ENCODE results near the gene KCNMB3.
"Not testable (repeated sequence)": the region's sequence is repeated elsewhere in the genome, so short reads cannot be mapped to it uniquely, and the experiment has no call there.

Gene KCNMB3

GRCh38 chr3:179224584-179224983 lies 26.3 kb downstream of the KCNMB3 start:
- Histone ChIP-seq H3K27ac (no peak overlapping the region), H3K4me3 (ENCODE audit: low read depth, low read length) (no peak overlapping the region), H3K9ac (no peak overlapping the region), H3K36me3 (ENCODE audit: control insufficient read depth, insufficient read depth, low read length) (no peaks in the 10 kb centered on the region), H2AFZ (no peak overlapping the region), H3K79me2 (no peaks in the 10 kb centered on the region), H3K27me3 (ENCODE audit: control insufficient read depth, insufficient read depth, low read length) (no peaks in the 10 kb centered on the region), H3K4me2 (ENCODE audit: low read length) (no peak overlapping the region), H3K4me1 (no peaks in the 10 kb centered on the region), H3K9me3 (ENCODE audit: control insufficient read depth, low read length) (no peaks in the 10 kb centered on the region)
- TF ChIP-seq, protein P1, sequence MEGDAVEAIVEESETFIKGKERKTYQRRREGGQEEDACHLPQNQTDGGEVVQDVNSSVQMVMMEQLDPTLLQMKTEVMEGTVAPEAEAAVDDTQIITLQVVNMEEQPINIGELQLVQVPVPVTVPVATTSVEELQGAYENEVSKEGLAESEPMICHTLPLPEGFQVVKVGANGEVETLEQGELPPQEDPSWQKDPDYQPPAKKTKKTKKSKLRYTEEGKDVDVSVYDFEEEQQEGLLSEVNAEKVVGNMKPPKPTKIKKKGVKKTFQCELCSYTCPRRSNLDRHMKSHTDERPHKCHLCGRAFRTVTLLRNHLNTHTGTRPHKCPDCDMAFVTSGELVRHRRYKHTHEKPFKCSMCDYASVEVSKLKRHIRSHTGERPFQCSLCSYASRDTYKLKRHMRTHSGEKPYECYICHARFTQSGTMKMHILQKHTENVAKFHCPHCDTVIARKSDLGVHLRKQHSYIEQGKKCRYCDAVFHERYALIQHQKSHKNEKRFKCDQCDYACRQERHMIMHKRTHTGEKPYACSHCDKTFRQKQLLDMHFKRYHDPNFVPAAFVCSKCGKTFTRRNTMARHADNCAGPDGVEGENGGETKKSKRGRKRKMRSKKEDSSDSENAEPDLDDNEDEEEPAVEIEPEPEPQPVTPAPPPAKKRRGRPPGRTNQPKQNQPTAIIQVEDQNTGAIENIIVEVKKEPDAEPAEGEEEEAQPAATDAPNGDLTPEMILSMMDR (IDR thresholded peaks at IDR 0.05), result no peak

GRCh38 chr3:179223548-179223947 lies 27.4 kb downstream of the KCNMB3 start:
- Histone ChIP-seq H3K27ac (no peak overlapping the region), H3K36me3 (ENCODE audit: control insufficient read depth, insufficient read depth, low read length) (no peaks in the 10 kb centered on the region), H3K79me2 (no peaks in the 10 kb centered on the region), H3K4me3 (ENCODE audit: low read depth, low read length) (no peak overlapping the region), H3K9ac (no peak overlapping the region), H3K27me3 (ENCODE audit: control insufficient read depth, insufficient read depth, low read length) (no peaks in the 10 kb centered on the region), H2AFZ (no peak overlapping the region), H3K4me2 (ENCODE audit: low read length) (no peak overlapping the region), H3K4me1 (no peaks in the 10 kb centered on the region), H3K9me3 (ENCODE audit: control insufficient read depth, low read length) (no peaks in the 10 kb centered on the region)
- TF ChIP-seq, protein P1 (IDR thresholded peaks at IDR 0.05), result no peak

DNA sequence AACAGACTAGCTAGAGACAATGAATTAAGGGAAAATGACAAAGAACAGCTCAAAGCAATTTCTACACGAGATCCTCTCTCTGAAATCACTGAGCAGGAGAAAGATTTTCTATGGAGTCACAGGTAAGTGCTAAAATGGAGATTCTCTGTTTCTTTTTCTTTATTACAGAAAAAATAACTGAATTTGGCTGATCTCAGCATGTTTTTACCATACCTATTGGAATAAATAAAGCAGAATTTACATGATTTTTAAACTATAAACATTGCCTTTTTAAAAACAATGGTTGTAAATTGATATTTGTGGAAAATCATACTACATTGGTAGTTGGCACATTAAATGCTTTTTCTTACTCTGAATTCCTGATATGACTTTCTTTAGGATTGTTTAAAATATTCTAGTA lies 32.7 kb downstream of the KCNMB3 start:
- not testable (repeated sequence) for H3K36me3 ChIP-seq (ENCODE audit: control insufficient read depth, insufficient read depth, low read length); H2AFZ ChIP-seq; H3K27me3 ChIP-seq (ENCODE audit: control insufficient read depth, insufficient read depth, low read length); H3K4me3 ChIP-seq (ENCODE audit: low read depth, low read length); H3K9ac ChIP-seq; H3K9me3 ChIP-seq (ENCODE audit: control insufficient read depth, low read length); H3K27ac ChIP-seq; H3K4me1 ChIP-seq; H3K4me2 ChIP-seq (ENCODE audit: low read length); H3K79me2 ChIP-seq

DNA sequence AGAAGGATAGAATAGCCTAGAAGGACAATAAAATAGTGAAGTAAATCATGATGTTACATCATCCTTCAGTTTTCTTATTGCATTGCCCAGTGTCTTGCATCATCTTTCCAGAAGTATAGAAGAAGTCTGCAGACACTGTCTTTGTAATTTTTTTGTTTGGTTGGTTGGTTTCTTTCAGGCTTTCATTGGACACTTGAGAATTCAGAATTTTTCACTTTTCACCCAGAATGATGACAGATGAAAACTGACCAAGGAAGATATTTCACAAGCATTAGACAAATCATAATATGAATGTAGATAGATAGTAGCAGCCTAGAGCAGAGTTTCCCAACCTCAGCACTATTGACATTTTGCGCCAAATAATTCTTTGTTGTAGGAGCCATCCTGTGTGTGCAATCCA lies 35.4 kb downstream of the KCNMB3 start:
- not testable (repeated sequence) for H3K9ac ChIP-seq; H3K9me3 ChIP-seq (ENCODE audit: control insufficient read depth, low read length); H3K36me3 ChIP-seq (ENCODE audit: control insufficient read depth, insufficient read depth, low read length); H3K27me3 ChIP-seq (ENCODE audit: control insufficient read depth, insufficient read depth, low read length); H3K27ac ChIP-seq; H3K79me2 ChIP-seq; H3K4me3 ChIP-seq (ENCODE audit: low read depth, low read length); H3K4me2 ChIP-seq (ENCODE audit: low read length); H2AFZ ChIP-seq; H3K4me1 ChIP-seq

- H3K27me3 ChIP-seq (ENCODE audit: control insufficient read depth, insufficient read depth, low read length), result no peaks in the 10 kb centered on the region
- TF ChIP-seq, protein P1 (IDR thresholded peaks at IDR 0.05), result no peak
- H3K9ac ChIP-seq, result no peak overlapping the region
- no peak overlapping the region for H3K27ac ChIP-seq
- H3K4me1 ChIP-seq, result peaks cover 3% of the 10 kb centered on the region
- no peaks in the 10 kb centered on the region for H3K36me3 ChIP-seq (ENCODE audit: control insufficient read depth, insufficient read depth, low read length)
- no peak overlapping the region for H2AFZ ChIP-seq
- H3K4me2 ChIP-seq (ENCODE audit: low read length), result no peak overlapping the region
- no peak overlapping the region for H3K4me3 ChIP-seq (ENCODE audit: low read depth, low read length)
- no peaks in the 10 kb centered on the region for H3K79me2 ChIP-seq
- H3K9me3 ChIP-seq (ENCODE audit: control insufficient read depth, low read length), result no peaks in the 10 kb centered on the region
These were observed 50.1 kb downstream of the KCNMB3 start for GRCh38 chr3:179200790-179201189.

- Histone ChIP-seq H3K27me3 (ENCODE audit: control insufficient read depth, insufficient read depth, low read length) (no peaks in the 10 kb centered on the region), H3K27ac (no peak overlapping the region), H3K4me2 (ENCODE audit: low read length) (no peak overlapping the region), H3K4me3 (ENCODE audit: low read depth, low read length) (no peak overlapping the region), H3K36me3 (ENCODE audit: control insufficient read depth, insufficient read depth, low read length) (no peaks in the 10 kb centered on the region), H3K9ac (no peak overlapping the region), H2AFZ (no peak overlapping the region), H3K9me3 (ENCODE audit: control insufficient read depth, low read length) (no peaks in the 10 kb centered on the region), H3K79me2 (peaks cover 7% of the 10 kb centered on the region), H3K4me1 (peaks cover 4% of the 10 kb centered on the region)
- TF ChIP-seq, protein P1 (IDR thresholded peaks at IDR 0.05), result no peak
These were observed 54.2 kb downstream of the KCNMB3 start for GRCh38 chr3:179196700-179197099.
